Gastroesophageal sphincter (tissue), 3 donors: ENCODE data around the gene RAB3C.

ENCODE experiments used
- CTCF ChIP-seq, 4 experiments: fragments of 200-600 bp in 2 of 4; fragments of 450-650 bp in 2 of 4; sonication (generic) in 1 of 4; IDR thresholded peaks; one replicate each; pipeline ENCODE4 v1.5.1; 2017 to 2019; ENCODE audit warnings: antibody characterized with exemption in 4 of 4, mild to moderate bottlenecking in 2 of 4, moderate library complexity in 2 of 4
- POLR2A ChIP-seq, 2 donors: fragments of 450-650 bp; IDR thresholded peaks; one replicate each; pipeline ENCODE4 v1.6.1; 2017; ENCODE audit warnings: antibody characterized with exemption in 2 of 2, mild to moderate bottlenecking in 2 of 2, moderate library complexity in 1 of 2
- POLR2AphosphoS5 ChIP-seq: sonication (generic); formaldehyde crosslinking; IDR thresholded peaks from one replicate; pipeline ENCODE4 v1.6.1; 2017; ENCODE audit warnings: antibody characterized with exemption

- TF ChIP-seq CTCF (IDR thresholded peaks at IDR 0.05) (no peak), POLR2AphosphoS5 (no peak), POLR2A (IDR thresholded peaks at IDR 0.05) (no peak)
Observed at GRCh38 chr5:58797021-58797420, 214.1 kb downstream of the RAB3C start.
